ENCODE data around the gene PCDHB12.

DNA sequence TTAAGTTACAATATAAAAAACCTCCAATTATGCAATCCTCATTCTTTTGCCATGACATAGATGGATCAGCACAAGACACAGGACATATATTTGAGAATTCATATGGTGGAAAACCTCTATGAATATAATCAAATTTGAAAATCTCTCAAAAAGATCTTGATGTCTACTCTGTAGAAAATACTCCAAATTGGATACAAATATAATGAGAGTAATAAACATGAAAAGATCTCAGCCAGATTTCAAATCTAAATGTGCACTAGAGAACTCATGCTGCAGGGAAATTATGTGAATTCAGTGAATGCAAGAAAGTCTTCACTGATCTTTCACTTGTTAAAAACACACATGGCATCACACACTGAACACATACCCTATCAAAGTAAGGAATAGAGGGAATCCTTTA lies 50.4 kb downstream of the PCDHB12 start:
- TF ChIP-seq CTCF (IDR thresholded peaks at IDR 0.05) (no peak), NRF1 (IDR thresholded peaks at IDR 0.05; ENCODE audit: low read depth, low read length) (no peak), TAF1 (IDR thresholded peaks at IDR 0.05; ENCODE audit: borderline replicate concordance, low read depth, low read length) (no peak), TCF12 (IDR thresholded peaks at IDR 0.05) (no peak), POLR2AphosphoS5 (IDR thresholded peaks at IDR 0.05; ENCODE audit: low read depth, low read length) (no peak), FOXJ3 (CRISPR knock-in tag; IDR thresholded peaks at IDR 0.05) (no peak), FOXM1 (IDR thresholded peaks at IDR 0.05; ENCODE audit: low read depth) (no peak), SMC3 (IDR thresholded peaks at IDR 0.05; ENCODE audit: low read depth, low read length) (no peak), MAX (IDR thresholded peaks at IDR 0.05; ENCODE audit: low read depth) (no peak), REST (IDR thresholded peaks at IDR 0.05; ENCODE audit: low read depth, low read length) (no peak), RAD21 (IDR thresholded peaks at IDR 0.05; ENCODE audit: low read length) (no peak), MEF2A (IDR thresholded peaks at IDR 0.05; ENCODE audit: borderline replicate concordance, low read depth) (no peak), SIN3A (IDR thresholded peaks at IDR 0.05; ENCODE audit: borderline replicate concordance, low read depth, low read length) (no peak)

Measured in SK-N-SH (cell line).